GM12874 (cell line): ENCODE results near the gene C12orf56.

Experiments
- TF ChIP-seq, protein P1 (sequence below): IDR thresholded peaks from 2 replicates; pipeline ENCODE4 v1.5.1; 2011; ENCODE audit warnings: low read depth, mild to moderate bottlenecking, control low read depth, low read length, moderate library complexity; ENCODE audit not compliant: insufficient read depth

Gene C12orf56

DNA sequence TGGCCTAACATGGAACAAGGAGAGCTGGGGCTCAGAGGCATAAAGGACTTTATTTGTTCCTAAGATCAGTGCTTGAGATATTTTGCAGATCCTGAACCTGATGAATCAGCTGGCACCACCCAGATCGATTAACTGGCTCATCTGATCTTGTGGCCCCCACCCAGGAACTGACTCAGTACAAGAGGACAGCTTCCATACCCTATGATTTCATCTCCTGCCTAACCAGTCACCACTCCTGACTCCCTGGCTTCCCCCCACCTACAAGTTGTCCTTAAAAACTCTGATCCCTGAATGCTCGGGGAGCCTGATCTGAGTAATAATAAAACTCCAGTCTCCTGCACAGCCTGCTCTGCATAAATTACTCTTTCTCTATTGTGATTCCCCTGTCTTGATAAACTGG lies 5.1 kb downstream of the C12orf56 start:
- TF ChIP-seq, protein P1, sequence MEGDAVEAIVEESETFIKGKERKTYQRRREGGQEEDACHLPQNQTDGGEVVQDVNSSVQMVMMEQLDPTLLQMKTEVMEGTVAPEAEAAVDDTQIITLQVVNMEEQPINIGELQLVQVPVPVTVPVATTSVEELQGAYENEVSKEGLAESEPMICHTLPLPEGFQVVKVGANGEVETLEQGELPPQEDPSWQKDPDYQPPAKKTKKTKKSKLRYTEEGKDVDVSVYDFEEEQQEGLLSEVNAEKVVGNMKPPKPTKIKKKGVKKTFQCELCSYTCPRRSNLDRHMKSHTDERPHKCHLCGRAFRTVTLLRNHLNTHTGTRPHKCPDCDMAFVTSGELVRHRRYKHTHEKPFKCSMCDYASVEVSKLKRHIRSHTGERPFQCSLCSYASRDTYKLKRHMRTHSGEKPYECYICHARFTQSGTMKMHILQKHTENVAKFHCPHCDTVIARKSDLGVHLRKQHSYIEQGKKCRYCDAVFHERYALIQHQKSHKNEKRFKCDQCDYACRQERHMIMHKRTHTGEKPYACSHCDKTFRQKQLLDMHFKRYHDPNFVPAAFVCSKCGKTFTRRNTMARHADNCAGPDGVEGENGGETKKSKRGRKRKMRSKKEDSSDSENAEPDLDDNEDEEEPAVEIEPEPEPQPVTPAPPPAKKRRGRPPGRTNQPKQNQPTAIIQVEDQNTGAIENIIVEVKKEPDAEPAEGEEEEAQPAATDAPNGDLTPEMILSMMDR = no peak

DNA sequence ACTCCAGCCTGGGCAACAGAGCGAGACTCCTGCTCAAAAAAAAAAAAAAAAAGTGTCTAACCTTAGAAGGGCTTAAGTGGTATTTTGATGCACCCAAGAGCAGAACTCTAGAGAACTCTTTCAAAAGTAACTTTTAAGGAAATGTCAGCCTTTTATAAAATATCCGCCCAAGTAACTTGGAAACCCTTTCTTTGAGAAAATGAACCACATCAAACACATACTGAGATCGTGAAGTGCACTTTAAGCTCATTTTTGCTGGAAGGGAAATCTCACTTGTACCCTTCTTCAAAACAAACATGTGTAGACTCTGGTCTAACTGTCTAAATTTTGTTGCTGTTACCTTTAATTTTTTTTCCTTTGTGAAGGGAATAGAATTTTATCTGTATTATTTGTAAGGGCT lies 5.5 kb downstream of the C12orf56 start:
- TF ChIP-seq, protein P1 = no peak

DNA sequence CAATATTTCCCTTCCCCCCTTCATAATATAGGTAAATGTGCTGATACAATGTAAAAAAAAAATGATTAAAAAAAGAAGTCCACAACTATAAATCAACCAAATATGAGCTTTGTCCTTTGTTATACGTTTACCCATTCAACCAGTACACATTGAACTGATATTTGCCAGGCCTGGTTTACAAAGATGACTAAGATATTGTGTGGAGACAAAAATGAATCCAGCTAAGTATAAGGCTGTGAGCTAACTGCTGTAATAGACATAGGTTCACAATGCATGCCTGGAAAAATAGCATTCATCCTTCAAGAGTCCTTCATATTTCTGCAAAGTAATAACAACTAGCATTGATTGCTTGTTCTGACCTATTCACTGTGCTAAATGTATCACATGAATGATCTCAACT lies 6.9 kb downstream of the C12orf56 start:
- TF ChIP-seq, protein P1 = no peak

DNA sequence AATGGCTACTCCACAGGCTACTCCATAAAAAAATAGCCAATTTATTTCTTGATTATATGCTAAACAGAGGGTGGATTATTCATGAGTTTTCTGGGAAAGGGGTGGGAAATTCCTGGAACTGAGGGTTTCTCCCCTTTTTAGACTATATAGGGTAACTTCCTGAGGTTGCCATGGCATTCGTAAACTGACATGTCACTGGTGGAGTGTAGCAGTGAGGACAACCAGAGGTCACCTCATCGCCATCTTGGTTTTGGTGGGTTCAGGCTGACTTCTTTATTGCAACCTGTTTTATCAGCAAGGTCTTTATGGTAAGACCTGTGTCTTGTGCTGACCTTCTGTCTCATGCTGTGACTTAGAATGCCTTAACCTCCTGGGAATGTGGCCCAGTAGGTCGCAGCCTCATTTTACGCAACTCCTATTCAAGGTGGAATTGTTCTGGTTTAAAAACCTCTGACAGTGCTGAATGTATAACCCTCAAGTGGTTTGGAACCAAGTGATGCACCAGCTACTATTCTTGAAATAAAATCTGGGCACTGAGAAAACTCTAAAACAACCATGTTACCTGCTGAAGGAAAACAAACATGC lies 27.7 kb downstream of the C12orf56 start:
- TF ChIP-seq, protein P1 = no peak

DNA sequence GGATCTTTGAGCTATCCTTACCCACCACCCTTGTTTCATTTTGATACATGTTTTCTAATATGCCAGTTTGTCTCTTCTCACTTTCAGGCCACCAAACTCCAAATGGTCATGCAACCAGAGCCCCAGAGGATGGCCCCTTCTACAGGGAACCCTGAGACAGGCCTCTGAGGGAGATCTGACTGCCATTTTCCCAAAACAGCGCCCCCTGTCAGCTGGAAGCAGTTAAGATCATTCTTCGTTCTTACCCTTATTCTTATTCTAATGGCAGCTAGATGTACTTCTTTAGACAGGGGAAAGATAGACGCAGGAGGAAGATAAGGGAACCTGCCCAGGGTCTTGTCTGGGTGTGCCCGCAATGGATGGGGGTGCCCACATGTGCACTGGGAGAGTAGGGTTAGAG lies 38.4 kb downstream of the C12orf56 start:
- TF ChIP-seq, protein P1 = no peak

DNA sequence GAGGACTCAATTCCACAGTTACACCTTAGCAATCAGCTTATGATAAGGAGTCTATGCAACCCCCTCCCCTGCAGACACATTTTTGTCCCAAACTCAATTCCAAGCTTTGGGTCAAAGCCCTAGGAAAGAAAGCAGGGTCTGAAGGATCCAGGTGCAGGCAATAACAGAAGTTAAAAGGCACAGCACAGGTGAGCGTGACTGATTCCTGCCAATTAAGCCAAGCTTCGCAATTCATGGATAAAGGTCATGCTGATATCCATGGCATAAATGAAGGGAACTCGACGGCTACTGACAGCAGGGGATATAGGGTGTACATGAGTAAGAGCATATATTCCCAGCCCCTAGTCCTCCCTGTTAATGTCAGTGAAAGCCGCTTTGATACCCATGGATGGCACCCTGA lies 39.3 kb downstream of the C12orf56 start:
- TF ChIP-seq, protein P1 = no peak

DNA sequence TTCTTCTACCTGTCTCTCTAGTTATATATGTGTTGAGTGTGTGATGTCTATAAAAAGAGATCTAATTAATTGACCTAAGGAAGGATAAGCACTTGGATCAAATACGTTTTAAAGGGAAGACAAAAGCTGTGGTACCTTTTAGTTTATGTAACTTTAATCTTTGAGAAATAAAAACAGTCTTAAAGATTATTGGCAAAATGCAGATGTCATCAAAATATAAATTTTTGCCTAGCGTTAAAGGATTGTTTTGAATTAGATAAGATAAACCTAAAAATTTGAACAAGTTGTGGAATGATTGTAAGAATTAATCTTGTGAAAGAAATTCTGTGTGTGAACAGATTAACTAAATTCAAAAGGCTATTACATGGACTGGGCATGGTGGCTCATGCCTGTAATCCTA lies 42.9 kb downstream of the C12orf56 start:
- TF ChIP-seq, protein P1 = no peak
